H1 (cell line): ENCODE results near the gene ARHGAP6.

Experiments used
- BACH1 ChIP-seq: IDR thresholded peaks from 2 replicates; pipeline ENCODE4 v1.6.1; 2012; ENCODE audit warnings: low read length, improper control_type of control experiment
- FOSL1 ChIP-seq: IDR thresholded peaks from 2 replicates; pipeline ENCODE4 v1.6.1; 2011; ENCODE audit warnings: mild to moderate bottlenecking, low read depth, low read length, moderate library complexity; ENCODE audit not compliant: insufficient read depth
- GABPA ChIP-seq: IDR thresholded peaks from 2 replicates; pipeline ENCODE4 v1.6.1; 2011; ENCODE audit warnings: mild to moderate bottlenecking, low read length, moderate library complexity, borderline replicate concordance; ENCODE audit not compliant: insufficient read depth
- TF ChIP-seq, protein P1 (sequence below), 3 experiments: IDR thresholded peaks; 1 replicate in 2 of 3; 2 replicates in 1 of 3; pipeline versions ENCODE4 v1.5.1 to v1.6.1; 2011; ENCODE audit warnings: low read length in 3 of 3, mild to moderate bottlenecking in 3 of 3, inconsistent platforms in 2 of 3, low read depth in 1 of 3, moderate library complexity in 1 of 3; ENCODE audit not compliant: insufficient read depth in 1 of 3; ENCODE audit errors: control extremely low read depth in 1 of 3

DNA sequence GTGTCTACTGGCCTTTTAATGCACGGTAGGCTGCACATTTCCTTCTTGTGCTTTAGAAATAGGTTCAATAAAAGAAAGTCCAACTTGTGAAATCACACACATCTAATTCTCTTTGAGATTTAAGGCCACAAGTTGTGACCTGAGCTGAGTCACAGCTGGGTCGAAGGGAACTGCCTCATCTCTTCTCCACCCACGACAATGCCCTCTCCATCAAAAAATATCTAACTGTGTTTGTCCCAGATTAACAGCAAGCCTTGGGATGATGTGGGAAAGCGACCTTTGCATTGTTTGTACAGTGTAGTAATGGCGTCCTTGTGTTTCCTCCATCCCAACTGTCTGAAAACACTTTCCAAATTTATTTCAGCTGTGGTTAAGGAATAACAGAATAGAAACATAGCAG is 203.6 kb downstream of the ARHGAP6 start:
- TF ChIP-seq, protein P1, sequence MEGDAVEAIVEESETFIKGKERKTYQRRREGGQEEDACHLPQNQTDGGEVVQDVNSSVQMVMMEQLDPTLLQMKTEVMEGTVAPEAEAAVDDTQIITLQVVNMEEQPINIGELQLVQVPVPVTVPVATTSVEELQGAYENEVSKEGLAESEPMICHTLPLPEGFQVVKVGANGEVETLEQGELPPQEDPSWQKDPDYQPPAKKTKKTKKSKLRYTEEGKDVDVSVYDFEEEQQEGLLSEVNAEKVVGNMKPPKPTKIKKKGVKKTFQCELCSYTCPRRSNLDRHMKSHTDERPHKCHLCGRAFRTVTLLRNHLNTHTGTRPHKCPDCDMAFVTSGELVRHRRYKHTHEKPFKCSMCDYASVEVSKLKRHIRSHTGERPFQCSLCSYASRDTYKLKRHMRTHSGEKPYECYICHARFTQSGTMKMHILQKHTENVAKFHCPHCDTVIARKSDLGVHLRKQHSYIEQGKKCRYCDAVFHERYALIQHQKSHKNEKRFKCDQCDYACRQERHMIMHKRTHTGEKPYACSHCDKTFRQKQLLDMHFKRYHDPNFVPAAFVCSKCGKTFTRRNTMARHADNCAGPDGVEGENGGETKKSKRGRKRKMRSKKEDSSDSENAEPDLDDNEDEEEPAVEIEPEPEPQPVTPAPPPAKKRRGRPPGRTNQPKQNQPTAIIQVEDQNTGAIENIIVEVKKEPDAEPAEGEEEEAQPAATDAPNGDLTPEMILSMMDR (IDR thresholded peaks at IDR 0.05; ENCODE audit: control extremely low read depth in 1 of 3, insufficient read depth in 1 of 3, low read depth in 1 of 3, low read length in 3 of 3), result no peak
- no peak for TF ChIP-seq BACH1
- no peak for TF ChIP-seq GABPA
- TF ChIP-seq FOSL1, result no peak
